GM20431 (cell line): Measurements from ENCODE around the gene TCERG1.
"Not testable (repeated sequence)": the region's sequence is repeated elsewhere in the genome, so short reads cannot be mapped to it uniquely, and the experiment has no call there.

Experiments used
- in situ Hi-C: fragments of 300-500 bp; cut with MseI, MboI; formaldehyde crosslinking; loops from one replicate; pipeline ENCODE4 v1.15.0; 2020; ENCODE audit warnings: low sequenced_read_pairs; ENCODE audit not compliant: unreplicated experiment

The TCERG1 gene

GRCh38 chr5:146556884-146557283 lies 109.8 kb downstream of the TCERG1 start:
- in situ Hi-C loops, result not testable (repeated sequence)

- in situ Hi-C loops, result no loop called here
Measured at GRCh38 chr5:146560205-146560812, 113.2 kb downstream of the TCERG1 start.
